CD4-positive, alpha-beta T cell (primary cell): Measurements from ENCODE around the gene TPBGL. TPM values are rescaled to one million over a fixed set of nuclear protein-coding genes. Genes with fewer than 3 reads are reported as not detected.

Experiments used
- ATAC-seq: fragments of 200-7000 bp; cut with Tn5 transposase; one replicate; pipeline ENCODE4 v1.10.0; 2022; ENCODE audit warnings: mild to moderate bottlenecking; ENCODE audit not compliant: poor library complexity
- CTCF ChIA-PET: fragments of 350-600 bp; sonication (Branson Sonifier 250); formaldehyde crosslinking; loops from one replicate; lab custom pipeline; 2021; ENCODE audit warnings: antibody characterized with exemption, inconsistent platforms; lab: Charles Lee
- POLR2A ChIA-PET: fragments of 350-600 bp; sonication (Branson Sonifier 250); formaldehyde crosslinking; loops from one replicate; lab custom pipeline; 2021; ENCODE audit warnings: antibody characterized with exemption, inconsistent platforms; lab: Charles Lee
- DNase-seq, 14 experiments: peaks; one replicate each; pipeline ENCODE4 v3.0.0-alpha.2; 2013 to 2020; ENCODE audit warnings: mixed read lengths in 2 of 14
- H3K27ac ChIP-seq, 2 donors: one replicate each; pipeline versions ENCODE4 v1.5.1 to v1.7.0; 2013; ENCODE audit warnings: low read length in 2 of 2, low read depth in 1 of 2, mild to moderate bottlenecking in 1 of 2
- H3K27me3 ChIP-seq, 2 experiments: 1 replicate in 1 of 2; 2 replicates in 1 of 2; pipeline versions ENCODE4 v1.6.1 to v1.7.0; 2013; ENCODE audit warnings: low read length in 2 of 2, control low read depth in 1 of 2, mild to moderate bottlenecking in 1 of 2, moderate library complexity in 1 of 2; ENCODE audit not compliant: insufficient read depth in 2 of 2, control insufficient read depth in 1 of 2
- H3K36me3 ChIP-seq: one replicate; pipeline ENCODE4 v1.6.1; 2013; ENCODE audit warnings: low read length, control low read depth; ENCODE audit not compliant: insufficient read depth
- H3K4me1 ChIP-seq: one replicate; pipeline ENCODE4 v1.6.1; 2013; ENCODE audit warnings: low read length, control low read depth; ENCODE audit not compliant: insufficient read depth
- H3K4me3 ChIP-seq: one replicate; pipeline ENCODE4 v1.5.1; 2013; ENCODE audit warnings: mild to moderate bottlenecking, low read length, moderate library complexity
- H3K9me3 ChIP-seq, 2 experiments: 1 replicate in 1 of 2; 2 replicates in 1 of 2; pipeline versions ENCODE4 v1.6.1 to v1.7.0; 2013; ENCODE audit warnings: low read length in 2 of 2, mild to moderate bottlenecking in 2 of 2, control low read depth in 1 of 2, moderate library complexity in 1 of 2; ENCODE audit not compliant: control insufficient read depth in 1 of 2, insufficient read depth in 1 of 2
- H3K27ac Mint-ChIP-seq: one replicate; pipeline ENCODE4 v1.8.0; 2020; ENCODE audit warnings: mixed read lengths
- H3K27me3 Mint-ChIP-seq: one replicate; pipeline ENCODE4 v1.8.0; 2021; ENCODE audit warnings: mixed read lengths
- H3K36me3 Mint-ChIP-seq: one replicate; pipeline ENCODE4 v1.8.0; 2021; ENCODE audit warnings: low read depth, mixed read lengths
- H3K4me1 Mint-ChIP-seq: one replicate; pipeline ENCODE4 v1.8.0; 2021; ENCODE audit warnings: low read depth, mixed read lengths
- H3K4me3 Mint-ChIP-seq: one replicate; pipeline ENCODE4 v1.8.0; 2020; ENCODE audit warnings: mild to moderate bottlenecking, mixed read lengths
- H3K9me3 Mint-ChIP-seq: one replicate; pipeline ENCODE4 v1.8.0; 2020; ENCODE audit warnings: mixed read lengths
- CTCF ChIP-seq: fragments of 200-600 bp; IDR thresholded peaks from one replicate; pipeline ENCODE4 v1.8.0; 2022; ENCODE audit warnings: antibody characterized with exemption, mild to moderate bottlenecking
- intact Hi-C, 2 experiments: fragments of 100-400 bp; cut with DNase I in 1 of 2; cut with micrococcal nuclease in 1 of 2; formaldehyde crosslinking; loops; one replicate each; pipeline versions ENCODE4 v1.15.1 to v1.9.0; 2023 to 2025; cut with DNase I, micrococcal nuclease
- total RNA-seq, 174 experiments: library from RNA in 2 of 174; stranded (reverse) in 2 of 174; gene quantifications; one replicate each; pipeline ENCODE4 v1.2.3 and lab custom pipeline; 2021 to 2026

Gene TPBGL
- total RNA-seq, 2 experiments from 2014 or later = 0.78 to 0.80 TPM

- no peak overlapping the region for H3K27ac ChIP-seq
- H3K36me3 Mint-ChIP-seq = peaks cover 41% of the 10 kb centered on the region
- POLR2A ChIA-PET = interaction anchor here (0.7 to 2.5 kb wide), 8 partner anchors 9 to 129 kb away, joined by 3 to 17 read pairs (median 4); partner anchors contain the start of gene ARRB1
- no peaks in the 10 kb centered on the region for H3K27me3 ChIP-seq
- H3K36me3 ChIP-seq = peaks cover 30% of the 10 kb centered on the region
- no peaks in the 10 kb centered on the region for H3K9me3 ChIP-seq
- H3K4me1 ChIP-seq = peaks cover 54% of the 10 kb centered on the region
- TF ChIP-seq CTCF = peak; percentile 63
- intact Hi-C loops = loop anchor here (1.0 to 10.0 kb wide), 4 partner anchors 127 to 264 kb away; no protein-coding TSS in a partner anchor
- ATAC-seq = no peak
- peaks cover 43% of the 10 kb centered on the region for H3K4me1 Mint-ChIP-seq
- no peak overlapping the region for H3K4me3 Mint-ChIP-seq
- H3K9me3 Mint-ChIP-seq = no peaks in the 10 kb centered on the region
- no peak overlapping the region for H3K4me3 ChIP-seq
- no peaks in the 10 kb centered on the region for H3K27me3 Mint-ChIP-seq
- H3K27ac Mint-ChIP-seq = peak overlapping the region; percentile 86
- CTCF ChIA-PET = interaction anchor here (1.3 to 7.1 kb wide), 7 partner anchors 9 to 248 kb away, joined by 3 to 40 read pairs (median 7); partner anchors contain the start of gene TPBGL
- DNase-seq = peak in 11 of 14 experiments; percentile 15 to 60 (median 31)
These were observed 30.4 kb downstream of the TPBGL start for GRCh38 chr11:75270896-75271418.

DNA sequence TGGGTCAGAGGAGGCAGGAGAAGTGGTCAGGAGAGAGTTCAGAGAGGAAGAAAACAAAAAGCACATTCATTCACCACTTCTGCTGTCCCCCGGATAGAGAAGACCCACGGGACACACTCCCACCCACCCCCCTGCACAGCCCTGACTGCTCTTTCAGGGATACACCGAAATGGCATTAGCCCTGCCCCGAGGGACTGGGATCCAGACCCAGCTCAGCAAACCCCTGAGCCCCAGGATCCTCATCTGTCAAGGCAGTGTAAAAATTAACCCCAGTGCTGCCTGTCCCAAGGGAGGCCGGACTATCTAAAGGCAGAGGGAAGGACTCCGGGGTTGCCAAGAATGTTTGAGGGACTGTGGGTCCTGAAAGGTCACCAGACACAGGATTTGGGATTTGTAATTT is 31.2 kb downstream of the TPBGL start:
- Mint-ChIP-seq H3K4me1 (peaks cover 51% of the 10 kb centered on the region), H3K36me3 (peaks cover 42% of the 10 kb centered on the region), H3K27ac (peak overlapping the region; percentile 94), H3K9me3 (no peaks in the 10 kb centered on the region), H3K27me3 (no peaks in the 10 kb centered on the region), H3K4me3 (no peak overlapping the region)
- Histone ChIP-seq H3K4me3 (no peak overlapping the region), H3K36me3 (peaks cover 30% of the 10 kb centered on the region), H3K27ac (peak overlapping the region in 1 of 2 donors; percentile 62), H3K4me1 (peaks cover 61% of the 10 kb centered on the region), H3K9me3 (no peaks in the 10 kb centered on the region), H3K27me3 (no peaks in the 10 kb centered on the region)
- DNase-seq (peak in 1 of 14 experiments; percentile 25), ATAC-seq (no peak)
- ChIA-PET CTCF (interaction anchor here (1.3 to 7.1 kb wide), 7 partner anchors 9 to 249 kb away, joined by 3 to 40 read pairs (median 7); partner anchors contain the start of gene TPBGL), POLR2A (interaction anchor here (1.0 to 2.5 kb wide), 3 partner anchors 8 to 80 kb away, joined by 3 to 17 read pairs (median 9); partner anchors contain the start of gene ARRB1)
- intact Hi-C loops = loop anchor here in 1 of 2 experiments (1.0 to 10.0 kb wide), 4 partner anchors 127 to 263 kb away; no protein-coding TSS in a partner anchor
- no peak for TF ChIP-seq CTCF

- Histone ChIP-seq H3K36me3 (peaks cover 34% of the 10 kb centered on the region), H3K4me1 (peaks cover 68% of the 10 kb centered on the region), H3K4me3 (no peak overlapping the region), H3K27ac (peak overlapping the region in 1 of 2 donors; percentile 62), H3K27me3 (no peaks in the 10 kb centered on the region), H3K9me3 (no peaks in the 10 kb centered on the region)
- Mint-ChIP-seq H3K36me3 (peaks cover 43% of the 10 kb centered on the region), H3K27ac (peak overlapping the region; percentile 94), H3K4me1 (peaks cover 58% of the 10 kb centered on the region), H3K4me3 (no peak overlapping the region), H3K9me3 (no peaks in the 10 kb centered on the region), H3K27me3 (no peaks in the 10 kb centered on the region)
- intact Hi-C loops = loop anchor here in 1 of 2 experiments (10.0 kb wide), 2 partner anchors 248 to 262 kb away; no protein-coding TSS in a partner anchor
- no peak for TF ChIP-seq CTCF
- ChIA-PET POLR2A (interaction anchor here (2.5 kb wide), 1 partner anchor 11 kb away, joined by 17 read pairs; no protein-coding TSS in a partner anchor), CTCF (interaction anchor here (3.1 to 7.1 kb wide), 2 partner anchors 24 to 131 kb away, joined by 32 to 40 read pairs; no protein-coding TSS in a partner anchor)
- ATAC-seq = no peak
- peak in 2 of 14 experiments; percentile 3 to 25 for DNase-seq
These were observed 31.8 kb downstream of the TPBGL start for GRCh38 chr11:75272391-75272790.
